Esophagus mucosa (tissue), 1 donor: Measurements from ENCODE around the gene PRRX1. TPM values are rescaled to one million over a fixed set of nuclear protein-coding genes. Genes with fewer than 3 reads are reported as not detected.

Source experiments
- ATAC-seq: fragments of 200-7000 bp; cut with Tn5 transposase; one replicate; pipeline ENCODE4 v1.9.1; 2020
- total RNA-seq: library from RNA; stranded (reverse); gene quantifications from one replicate; pipeline ENCODE4 v1.2.4, GENCODE V29; 2023
- donor health status: DM: yes; HTN: yes; CAD: no.

Gene PRRX1
- total RNA-seq, 1 donor from 2014 or later = 2.9 TPM

DNA sequence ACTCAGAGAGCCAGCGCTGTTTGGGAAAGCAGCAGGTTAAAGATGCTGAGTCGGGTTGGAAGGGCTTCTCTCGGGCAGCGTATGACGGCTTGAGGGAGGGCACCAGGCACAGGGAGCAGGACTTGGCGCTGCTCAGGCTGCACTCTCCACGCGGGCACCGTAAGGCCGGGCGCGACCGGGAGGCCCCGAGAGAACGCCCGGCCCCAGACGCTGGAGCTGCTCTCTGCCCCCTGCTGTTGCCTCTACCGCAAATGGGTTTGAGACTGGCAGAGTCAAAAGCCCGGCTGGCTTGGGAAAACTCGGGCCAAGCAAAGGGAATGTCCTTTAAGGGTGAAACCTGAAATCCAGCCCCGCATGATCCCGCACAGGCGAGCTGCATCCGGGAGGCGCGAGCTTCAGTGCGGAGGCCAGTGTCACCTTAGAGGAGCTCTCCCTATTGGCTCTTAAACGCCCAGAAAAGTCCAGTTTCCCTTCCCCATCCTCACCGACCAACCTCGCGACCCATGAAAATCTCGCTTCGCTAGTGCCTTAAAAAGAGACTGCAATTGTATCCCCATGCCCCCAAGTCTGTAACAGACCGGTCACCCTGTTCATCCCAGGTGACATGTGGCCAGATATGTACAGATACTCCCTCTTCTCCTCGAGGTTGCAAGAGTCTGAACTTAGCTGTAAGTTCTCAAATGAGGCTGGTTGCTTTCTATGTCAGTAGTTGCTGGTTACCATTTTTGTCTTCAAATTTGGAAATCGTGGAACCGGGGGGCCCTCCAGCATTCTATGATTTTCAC, 1.1 kb downstream of the PRRX1 start:
- ATAC-seq = peak; percentile 53

DNA sequence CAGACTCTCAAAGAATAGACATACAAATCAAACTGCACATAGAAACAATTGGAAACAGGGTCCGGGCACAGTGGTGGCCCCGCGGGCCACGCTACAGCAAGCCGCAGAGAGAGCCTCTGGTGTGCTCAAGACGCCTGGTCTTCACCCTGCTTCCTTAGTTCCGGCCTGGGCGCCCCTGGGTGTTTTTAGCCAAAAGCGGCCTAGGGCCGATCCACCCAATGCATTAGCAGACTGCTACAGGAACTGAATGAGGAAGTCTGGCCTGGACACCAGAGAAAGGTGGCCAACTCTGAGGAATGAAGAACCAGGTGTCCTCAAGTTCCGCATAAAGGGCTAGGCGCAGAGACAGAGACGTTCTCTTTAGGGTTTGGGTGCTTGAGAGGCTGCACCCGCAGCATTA, 1.7 kb downstream of the PRRX1 start:
- no peak for ATAC-seq

DNA sequence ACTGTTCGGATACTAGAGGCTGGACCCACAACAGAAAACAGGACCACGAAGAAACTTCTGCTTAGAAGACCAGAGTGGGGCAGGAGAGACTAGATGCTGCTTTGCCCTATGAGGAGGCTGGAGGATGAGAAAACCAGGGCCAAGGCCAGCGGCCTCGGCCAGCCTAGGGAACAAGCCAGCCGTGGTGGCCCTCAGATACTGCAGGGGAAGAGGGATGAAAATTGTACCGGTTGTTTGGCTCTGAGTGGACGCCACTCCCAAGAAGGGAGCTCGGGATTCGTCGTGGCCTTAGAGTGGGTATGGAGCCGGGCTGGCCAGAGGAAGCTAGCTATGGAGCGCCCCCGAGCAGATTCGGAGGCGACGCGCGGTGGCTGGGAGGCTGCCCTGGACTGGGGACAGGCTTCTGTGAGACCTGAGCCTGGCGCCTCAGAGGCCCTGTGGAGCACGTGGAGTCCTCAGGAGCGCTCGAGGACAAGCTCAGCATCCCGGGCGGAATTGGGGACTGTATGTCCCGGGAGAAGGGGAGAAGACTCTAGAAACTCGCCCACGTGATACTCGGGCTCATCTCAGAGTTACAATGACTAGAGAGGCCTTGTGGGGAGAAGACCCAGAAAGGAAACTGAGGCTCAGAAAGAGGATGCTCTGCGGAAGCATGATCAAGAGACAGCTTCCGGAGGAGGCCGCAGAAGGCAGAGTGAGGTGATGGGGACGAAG, 2.8 kb downstream of the PRRX1 start:
- no peak for ATAC-seq

DNA sequence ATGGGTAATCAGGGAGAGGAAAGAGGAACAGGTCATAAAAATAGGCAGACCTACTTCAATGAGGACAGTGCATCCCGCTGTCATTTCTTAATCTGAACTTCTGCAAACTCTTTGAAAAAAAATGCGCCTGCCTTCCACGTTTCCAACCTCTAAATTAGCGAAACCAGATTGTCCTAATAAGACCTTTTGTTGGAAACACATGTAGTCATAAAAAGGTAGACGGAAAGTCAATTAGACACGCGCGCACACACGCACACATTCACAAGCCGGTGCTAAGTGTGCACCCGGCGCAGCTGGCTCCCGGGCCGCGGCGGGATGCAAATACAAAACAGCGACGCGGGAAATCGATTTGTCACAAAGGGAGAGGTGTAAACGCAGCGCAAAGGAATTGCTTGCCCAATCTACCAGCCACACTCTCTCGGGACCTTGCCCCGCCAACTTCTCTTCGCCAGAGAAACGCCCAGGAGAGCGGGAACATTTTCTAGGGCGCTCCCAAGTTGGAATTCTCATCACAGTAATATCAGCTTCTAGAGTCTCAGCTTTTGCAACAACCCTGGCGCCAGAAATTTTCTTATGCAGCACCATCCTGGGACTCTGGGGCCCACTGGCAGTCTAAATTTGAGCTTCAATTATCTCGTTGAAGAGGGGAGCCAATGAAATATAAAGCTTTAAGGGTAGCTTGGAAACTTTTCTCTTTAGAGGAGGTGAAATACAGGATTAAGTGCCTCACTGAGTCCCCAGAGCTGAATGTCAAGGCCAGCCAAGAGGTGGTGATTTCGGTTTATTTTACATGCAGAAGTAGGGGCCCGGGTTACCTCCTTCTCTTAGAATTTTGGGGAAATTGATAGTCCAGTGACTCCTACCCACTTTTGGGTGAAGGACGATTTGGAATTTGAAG, 4.5 kb downstream of the PRRX1 start:
- no peak for ATAC-seq

DNA sequence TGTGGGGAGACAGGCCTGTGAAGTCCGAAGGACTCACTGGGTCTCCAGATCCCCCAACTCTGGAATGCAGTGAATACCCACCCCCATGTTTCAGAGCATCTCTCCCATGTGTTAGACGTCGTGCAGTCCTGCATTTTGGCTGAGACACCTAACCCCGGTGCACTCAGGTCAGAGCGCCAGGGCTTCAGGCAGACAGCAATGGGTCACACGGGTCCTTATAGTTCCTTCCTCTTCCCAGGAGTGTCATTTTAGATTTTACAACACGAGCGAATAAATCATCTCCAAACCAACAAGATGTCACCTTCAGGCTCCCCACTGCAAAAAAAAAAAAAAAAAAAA, 5.1 kb downstream of the PRRX1 start:
- ATAC-seq = no peak

DNA sequence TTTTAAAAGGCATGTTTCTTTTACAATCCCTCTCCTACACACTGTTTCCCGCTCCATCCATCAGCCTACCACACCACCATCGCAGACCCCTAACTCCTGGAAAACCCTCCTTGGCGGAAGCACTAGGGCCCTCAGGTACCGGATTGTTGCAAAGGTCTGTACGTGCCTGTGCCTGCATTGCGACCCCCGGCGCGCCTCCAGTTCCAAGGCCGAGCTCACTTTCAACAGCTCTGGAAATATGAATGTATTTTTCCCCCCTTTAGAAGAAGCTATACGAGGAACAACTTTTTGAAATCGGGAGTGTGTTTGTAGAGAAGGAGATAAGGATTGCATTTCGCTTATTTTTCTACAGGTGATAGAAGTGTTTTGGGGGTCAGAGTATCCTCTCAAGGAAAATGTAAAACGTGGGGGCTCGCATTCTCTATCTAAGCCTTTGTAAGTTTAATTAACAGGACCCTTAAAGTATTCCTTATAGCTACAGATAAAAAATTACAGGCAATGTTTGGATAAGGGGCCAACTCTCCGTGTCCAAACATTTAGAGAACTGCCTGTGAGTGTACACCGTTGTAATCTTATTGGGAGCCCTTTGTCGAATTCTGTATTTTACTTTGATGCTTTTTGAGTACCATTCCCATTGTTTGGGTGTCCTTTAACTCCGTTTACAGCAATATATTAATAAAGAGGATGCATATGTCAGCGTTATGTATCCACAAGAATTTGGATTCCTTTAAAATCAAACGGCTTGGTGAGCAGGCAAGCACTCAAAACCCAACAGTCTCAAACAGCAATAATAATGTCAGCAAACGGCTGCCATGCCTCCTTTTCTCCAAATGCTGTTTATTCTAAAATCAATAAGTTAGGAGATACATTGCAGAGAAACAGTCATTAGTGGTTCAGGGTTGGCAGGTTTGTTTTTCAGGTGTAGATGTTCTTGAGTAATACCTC, 5.9 kb downstream of the PRRX1 start:
- no peak for ATAC-seq

DNA sequence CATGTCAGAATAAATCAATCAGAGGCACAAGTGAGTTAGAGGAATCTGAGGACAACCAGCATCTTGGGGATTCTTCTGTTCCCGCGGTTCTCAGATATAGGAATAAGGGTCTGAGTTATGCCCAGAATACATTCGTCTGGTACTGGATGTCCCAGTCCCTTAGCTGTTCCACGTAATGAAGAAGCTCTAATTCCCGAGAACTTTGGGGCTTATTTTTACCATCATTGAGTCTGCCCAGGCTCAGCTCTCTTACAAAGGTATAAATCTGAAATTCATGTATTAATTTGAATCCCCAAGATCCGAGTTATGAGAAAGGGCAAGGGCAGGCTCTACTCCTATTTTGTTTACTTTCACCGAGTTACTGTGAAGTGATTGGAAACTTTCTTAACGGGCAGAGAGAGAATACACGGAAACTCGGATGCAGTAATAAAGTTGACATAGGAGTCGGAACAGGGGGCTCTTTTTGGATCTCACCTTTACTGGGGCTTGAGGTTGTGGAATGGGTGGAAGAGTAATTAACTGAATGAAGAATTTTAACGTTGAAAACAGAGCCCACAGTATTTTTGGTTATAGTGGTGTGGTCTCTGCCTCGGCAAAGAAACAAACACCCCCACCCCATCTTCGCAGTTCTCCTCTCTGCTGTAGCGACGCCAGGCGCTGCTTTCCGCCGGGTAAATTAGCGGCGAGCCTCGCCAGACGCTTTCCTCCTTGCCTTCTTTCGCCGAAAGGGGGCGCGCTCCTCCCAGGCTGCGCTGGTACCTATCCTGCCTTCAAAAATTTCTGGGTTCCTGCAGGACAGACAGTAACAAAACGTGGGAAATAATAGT, 7.1 kb downstream of the PRRX1 start:
- no peak for ATAC-seq

DNA sequence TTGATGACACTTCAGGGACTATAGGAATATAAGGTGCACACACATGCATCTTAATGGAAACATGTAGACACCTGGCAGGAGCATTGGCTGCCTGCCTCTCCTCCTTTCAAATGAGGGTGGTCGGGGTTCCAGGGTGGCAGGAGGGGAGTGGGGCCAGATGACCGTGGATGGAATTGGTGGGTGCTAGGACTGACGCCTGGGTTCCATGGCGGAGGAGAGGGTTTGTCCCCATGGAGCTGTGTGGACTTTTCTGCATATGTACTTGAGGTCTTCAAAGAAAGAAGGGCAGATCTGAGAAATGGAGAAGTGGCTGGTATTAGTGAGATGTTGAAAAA, 7.7 kb downstream of the PRRX1 start:
- no peak for ATAC-seq

DNA sequence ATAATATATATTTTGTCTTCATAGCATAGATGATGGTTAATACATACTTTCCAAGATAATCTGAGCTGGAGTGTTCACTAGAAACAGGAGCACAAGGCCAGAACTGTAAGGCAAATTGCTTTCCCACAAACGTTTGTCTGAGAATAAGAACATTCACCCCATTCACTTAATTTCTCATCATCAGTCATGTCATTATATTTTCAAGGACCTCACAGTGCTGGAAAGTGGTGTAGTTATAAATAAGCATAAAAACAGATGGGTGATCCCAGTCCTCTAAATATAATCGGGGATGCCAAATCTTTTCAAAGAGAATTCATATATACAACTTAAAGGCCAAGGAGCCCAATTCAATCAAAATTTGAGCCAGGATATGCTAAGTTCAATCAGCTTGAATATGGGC, 8.4 kb downstream of the PRRX1 start:
- ATAC-seq = no peak

DNA sequence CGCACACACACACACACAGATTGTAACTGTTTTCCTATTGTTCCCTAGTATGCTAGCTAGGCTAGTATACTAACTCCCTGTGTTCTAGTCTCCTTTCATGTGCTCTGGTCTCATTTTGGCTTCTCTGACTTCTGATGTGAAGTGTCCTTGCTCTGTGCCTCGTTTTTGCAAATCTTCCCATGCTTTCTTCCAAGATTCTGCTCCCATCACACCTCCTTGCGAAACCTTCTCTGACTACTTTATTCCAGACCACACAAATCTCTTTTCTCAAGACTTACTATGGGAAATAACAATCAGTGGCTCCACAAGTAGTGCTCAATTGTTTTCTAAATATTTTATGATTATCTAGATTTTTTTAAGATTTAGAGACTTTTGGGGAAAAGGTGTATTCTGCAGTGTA, 10.3 kb downstream of the PRRX1 start:
- no peak for ATAC-seq

DNA sequence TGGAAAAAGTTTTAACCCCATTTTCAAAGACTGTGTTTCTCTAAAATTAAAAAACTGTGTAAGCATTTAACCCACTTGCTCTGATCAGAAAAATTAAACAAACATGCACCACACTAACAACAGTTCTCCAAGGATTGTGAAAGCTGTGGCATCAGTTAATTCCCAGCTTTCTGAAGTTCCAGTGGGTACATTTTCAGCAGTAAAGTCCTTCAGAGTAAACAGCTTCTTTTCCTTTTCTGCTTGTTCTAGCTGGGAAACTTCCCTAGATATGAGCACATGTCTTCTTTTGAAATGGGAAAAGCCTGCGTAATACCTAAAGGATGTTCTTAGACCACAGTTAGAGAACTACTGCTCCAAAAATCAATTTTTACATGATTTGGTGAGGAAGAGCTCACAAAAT, 11.1 kb downstream of the PRRX1 start:
- ATAC-seq = no peak

DNA sequence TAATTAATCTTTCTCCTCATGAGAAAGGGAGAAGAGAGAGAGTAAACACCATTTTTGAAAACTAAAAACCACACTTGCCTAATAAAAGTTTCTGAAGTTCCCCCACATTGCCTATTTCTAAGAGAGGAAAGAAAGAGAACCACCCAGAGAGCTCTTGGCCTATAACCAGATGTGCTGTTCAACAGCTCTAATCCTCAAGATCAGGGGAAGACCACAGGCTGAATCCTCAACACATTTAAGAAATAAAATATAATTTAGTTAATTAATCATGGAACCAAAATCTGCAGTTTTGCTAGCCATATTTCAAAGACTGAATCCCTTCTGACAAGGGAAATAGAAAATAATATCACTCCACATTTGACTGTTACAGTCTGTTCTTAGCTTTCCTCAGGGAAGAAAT, 11.9 kb downstream of the PRRX1 start:
- no peak for ATAC-seq

DNA sequence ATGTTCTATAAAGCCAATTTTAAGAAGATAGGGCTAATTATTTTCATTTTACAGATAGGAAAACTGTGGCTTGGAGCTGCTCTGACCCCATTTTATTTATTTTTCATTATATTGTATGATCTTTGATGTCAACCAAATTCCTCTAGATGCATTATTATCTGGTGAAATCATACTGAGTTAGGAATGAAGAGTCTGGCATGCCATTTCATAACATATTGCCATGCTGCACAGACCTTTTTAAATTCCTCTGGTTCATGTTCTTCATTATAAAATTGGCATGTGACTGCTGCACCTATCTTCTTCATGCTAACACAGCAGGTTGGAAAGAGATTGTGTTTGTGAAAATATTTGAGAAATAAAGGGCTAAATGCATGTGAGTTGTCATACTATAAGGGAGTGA, 12.7 kb downstream of the PRRX1 start:
- no peak for ATAC-seq

DNA sequence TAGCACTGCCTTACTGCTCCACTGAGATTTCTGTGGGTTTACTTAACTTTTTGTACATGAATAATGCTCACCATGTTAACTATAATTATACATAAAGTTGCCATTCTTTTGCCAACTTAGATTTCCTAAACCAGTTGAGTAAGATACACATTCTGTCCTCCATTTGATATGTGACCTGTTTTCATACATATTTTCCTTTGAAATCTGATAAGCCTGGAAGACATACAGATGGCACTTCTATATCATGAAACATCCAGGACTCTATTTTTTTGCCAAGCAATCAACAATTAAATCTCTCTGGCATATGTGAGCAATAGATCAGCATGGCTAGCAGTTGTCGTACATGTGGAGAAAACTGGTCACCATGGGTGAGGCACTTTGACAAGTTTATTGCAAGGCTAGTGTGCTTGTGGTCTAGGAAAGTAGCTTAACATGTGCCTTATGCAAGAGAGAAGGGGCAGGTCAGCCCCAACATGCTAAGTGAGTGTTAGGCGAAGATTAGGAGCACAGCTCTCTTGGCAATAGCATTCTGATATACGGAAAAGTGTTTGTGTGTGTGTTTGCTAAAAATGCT, 14.2 kb downstream of the PRRX1 start:
- ATAC-seq = no peak

DNA sequence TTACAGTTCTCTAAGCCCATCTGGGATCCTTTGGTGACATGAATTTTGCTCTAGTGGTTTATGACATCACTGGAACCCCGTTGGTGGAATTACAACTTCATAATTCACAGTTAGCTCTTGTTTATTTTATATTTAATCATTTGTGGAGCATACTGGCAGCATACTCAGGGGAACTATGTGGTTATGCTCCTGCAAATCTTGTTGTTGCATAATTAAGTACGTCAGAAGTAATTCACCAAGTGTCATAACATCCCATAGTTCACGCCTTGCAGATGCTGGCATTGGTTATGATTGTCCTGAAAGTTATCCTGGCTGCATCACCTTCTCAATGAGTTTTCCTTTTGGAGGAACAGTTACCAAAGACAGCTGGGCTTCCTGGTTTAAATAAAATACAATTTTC, 16.5 kb downstream of the PRRX1 start:
- ATAC-seq = no peak

DNA sequence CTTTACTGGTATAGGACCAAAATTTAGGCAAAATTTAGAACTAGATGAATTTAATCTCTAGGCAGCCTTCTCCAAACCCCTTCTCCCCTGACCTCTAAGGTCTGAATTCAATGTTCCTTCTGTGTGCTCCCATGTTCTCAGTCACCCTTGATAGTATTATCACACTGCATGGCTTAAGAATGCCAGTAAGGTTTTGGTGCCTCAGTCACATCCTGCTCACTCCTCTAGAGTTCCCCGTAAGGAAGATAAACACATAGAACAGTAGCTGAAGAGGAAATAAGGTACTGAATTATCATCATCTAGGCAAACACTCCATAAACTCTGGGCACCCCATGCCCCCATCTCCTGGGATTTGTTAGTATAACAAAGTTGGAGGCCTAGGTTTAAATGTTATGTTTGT, 18.2 kb downstream of the PRRX1 start:
- no peak for ATAC-seq

DNA sequence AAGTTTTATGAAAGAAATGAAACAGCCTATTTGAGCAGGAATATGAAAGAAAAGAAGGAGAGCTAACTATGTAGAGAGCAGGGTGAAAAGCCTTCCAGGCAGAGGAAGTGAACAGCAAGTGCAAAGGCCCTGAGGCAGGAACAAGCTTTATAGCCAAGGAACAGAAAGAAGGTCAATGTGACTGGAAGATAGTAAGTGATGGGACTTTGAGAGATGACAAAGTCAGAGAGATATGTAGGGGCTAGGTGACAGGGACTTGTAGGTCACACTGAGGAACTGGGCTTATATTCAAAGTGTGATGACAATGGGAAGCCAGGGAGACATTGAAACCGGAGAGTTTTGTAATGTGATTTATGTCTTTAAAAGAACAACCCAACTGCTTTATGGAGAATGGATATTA, 18.9 kb downstream of the PRRX1 start:
- no peak for ATAC-seq

DNA sequence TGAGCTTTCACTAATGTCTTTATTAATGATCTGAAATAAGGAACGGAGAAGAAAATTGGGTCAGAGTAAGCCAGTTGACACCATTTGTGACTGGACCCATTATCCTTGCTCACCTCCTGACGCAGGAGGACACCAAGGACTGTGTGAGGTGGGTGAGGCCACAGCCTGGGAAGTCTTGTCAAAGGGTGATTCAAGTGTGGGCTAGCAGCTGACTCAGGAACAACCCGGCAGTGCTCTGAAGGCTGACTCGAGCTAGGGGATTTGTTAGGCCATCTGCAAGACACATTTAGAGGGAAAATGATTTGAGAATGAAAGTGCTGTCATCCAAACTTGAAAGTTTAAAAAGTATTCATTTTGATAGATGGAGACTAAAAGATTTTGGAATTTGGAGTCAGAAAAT, 21.2 kb downstream of the PRRX1 start:
- ATAC-seq = no peak

DNA sequence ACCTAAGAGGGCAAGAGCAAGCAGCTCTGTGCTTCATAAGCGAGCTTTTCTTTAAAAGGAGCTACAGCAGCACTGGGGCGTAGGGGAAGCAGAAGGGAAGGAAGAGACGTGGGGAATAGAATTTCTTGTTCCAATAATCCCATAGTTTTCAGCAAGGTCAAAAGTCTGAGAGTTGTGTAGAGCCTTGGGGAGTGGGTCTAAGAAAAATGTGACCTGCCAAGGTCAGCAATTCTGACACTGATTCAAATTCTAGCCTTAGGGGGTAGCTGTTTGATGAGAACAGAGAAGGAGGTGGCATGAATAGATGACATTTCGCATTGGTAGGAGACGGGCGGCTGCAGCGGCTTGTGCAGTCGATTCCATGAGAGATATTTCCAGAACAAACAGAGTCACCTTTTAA, 22.4 kb downstream of the PRRX1 start:
- no peak for ATAC-seq

DNA sequence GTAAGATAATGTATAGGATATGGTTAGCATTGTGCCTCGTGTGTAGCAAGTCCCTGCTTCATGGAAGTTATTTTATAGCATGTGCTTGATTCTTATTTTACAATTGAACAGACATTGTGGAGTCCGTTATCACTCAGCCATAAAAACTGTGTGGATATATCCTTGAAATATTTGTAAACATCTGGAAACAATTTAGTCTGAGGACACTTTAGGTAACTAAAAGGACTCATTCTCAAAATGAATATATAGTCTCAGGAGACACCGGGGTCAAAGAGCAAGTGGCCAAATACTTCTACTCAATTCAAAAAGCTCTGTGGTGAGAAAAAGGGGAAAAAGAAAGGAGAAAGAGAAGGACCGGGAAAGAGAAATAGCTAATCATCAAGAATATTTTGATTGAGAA, 23.7 kb downstream of the PRRX1 start:
- no peak for ATAC-seq

DNA sequence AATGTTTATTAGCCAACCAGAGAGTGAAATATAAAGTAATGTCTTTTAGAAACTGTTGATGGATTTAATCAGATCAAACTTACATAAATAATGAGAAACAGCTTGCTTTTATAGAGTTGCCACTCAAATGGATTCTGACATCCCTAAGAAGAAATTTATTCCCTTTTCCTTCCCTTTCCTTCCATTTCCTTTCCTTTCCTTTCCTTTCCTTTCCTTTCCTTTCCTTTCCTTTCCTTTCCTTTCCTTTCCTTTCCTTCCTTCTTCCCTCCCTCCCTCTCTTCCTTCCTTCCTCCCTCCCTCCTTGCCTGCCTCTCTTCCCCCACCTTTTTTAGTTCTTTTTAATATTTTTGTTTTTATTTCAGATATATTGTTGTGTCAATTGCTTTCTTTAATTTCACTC, 27.3 kb downstream of the PRRX1 start:
- no peak for ATAC-seq
